Vein endothelial cell (primary cell): ENCODE data around the gene GLRX2. TPM values are rescaled to one million over a fixed set of nuclear protein-coding genes. Genes with fewer than 3 reads are reported as not detected.
A peak's percentile ranks its signal among the peaks of the same experiment; 100 is the strongest.

Experiments
- small RNA-seq: library from RNA; depleted of rRNA; stranded (forward); fragments of <200 nt; gene quantifications from one replicate; pipeline ENCODE3, GENCODE V24; 2012
- total RNA-seq: library from RNA; depleted of rRNA; stranded (reverse); fragments of >200 nt; gene quantifications from 2 replicates; pipeline ENCODE4 v1.2.3, GENCODE V29; 2012

Gene GLRX2
- 3.6 and 7.2 TPM in 2 replicates for total RNA-seq

GRCh38 chr1:193104907-193105820 is at the start of gene GLRX2:
Gene GLRX2 (minus strand): TSS chr1:193105414. CDS start chr1:193105382, 32 bp downstream.

GRCh38 chr1:193121616-193122593 is 16.7 kb upstream of the GLRX2 start, which contains the start of gene CDC73:
Gene CDC73 (plus strand): TSS chr1:193122031. CDS start chr1:193122201, 170 bp downstream.

GRCh38 chr1:193059282-193060114 is 45.7 kb downstream of the GLRX2 start, which contains the start of the genes RO60 and UCHL5:
Gene RO60 (plus strand): TSS chr1:193059612. CDS start chr1:193069055, 9,443 bp downstream.
Gene UCHL5 (minus strand): TSS chr1:193059360. CDS start chr1:193059260, 100 bp downstream.

Small RNA genes within 50 kb of the gene (small RNA-seq; reads per million reads assigned to genes)
- gene MIR1278 (not detected), gene SCARNA18B (2.1 reads per million, percentile 80 among the genes with 10 or more reads in this experiment)

Other genes with a start within 250 kb of the GLRX2 start
- 20.9 and 32.3 TPM in 2 replicates for gene UCHL5, start 46.1 kb downstream of the GLRX2 start, total RNA-seq
- 148 and 150 TPM in 2 replicates for gene RO60, start 45.8 kb downstream of the GLRX2 start, total RNA-seq
- 24.8 and 33.0 TPM in 2 replicates for gene CDC73, start 16.6 kb upstream of the GLRX2 start, total RNA-seq
- gene B3GALT2, start 81.2 kb upstream of the GLRX2 start, total RNA-seq, result 0.33 and 0.67 TPM in 2 replicates